Hepatocyte (in vitro differentiated cells): Measurements from ENCODE around the gene OVOL3.

ENCODE experiments used
- CTCF ChIP-seq: fragments of 200-600 bp; sonication (generic); IDR thresholded peaks from 2 replicates; pipeline ENCODE4 v1.5.1; 2016; ENCODE audit warnings: antibody characterized with exemption, mild to moderate bottlenecking; ENCODE audit not compliant: poor library complexity
- EZH2 ChIP-seq: fragments of 200-600 bp; sonication (generic); IDR thresholded peaks from 2 replicates; pipeline ENCODE4 v1.6.1; 2016; ENCODE audit warnings: antibody characterized with exemption, mild to moderate bottlenecking, borderline replicate concordance

DNA sequence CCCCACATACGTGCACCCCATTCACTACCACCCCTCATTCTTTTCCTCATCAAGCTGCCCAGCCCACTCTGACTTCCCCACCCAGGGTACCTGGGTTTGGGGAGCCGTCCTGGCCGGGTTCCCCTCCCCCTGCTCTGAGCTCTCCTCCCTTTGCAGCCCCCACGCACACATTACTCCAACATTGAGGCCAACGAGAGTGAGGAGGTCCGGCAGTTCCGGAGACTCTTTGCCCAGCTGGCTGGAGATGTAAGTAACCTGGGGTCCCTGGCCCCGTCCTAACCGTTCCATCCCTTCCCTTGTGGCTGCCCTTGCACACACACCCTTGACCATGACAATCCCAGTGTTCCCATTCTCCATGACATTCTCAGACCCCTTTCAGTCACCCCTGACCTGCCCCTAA is 31.6 kb downstream of the OVOL3 start:
- TF ChIP-seq EZH2 (no peak), CTCF (no peak)
